Endothelial cell of umbilical vein (primary cell): ENCODE results near the gene KRT6C.

Experiments
- CTCF ChIP-seq, 2 donors: IDR thresholded peaks; 1 replicate in 1 of 2; 2 replicates in 1 of 2; pipeline ENCODE4 v1.5.1; 2011; ENCODE audit warnings: low read length in 2 of 2, mild to moderate bottlenecking in 2 of 2, moderate library complexity in 2 of 2, control low read depth in 1 of 2, inconsistent platforms in 1 of 2, low read depth in 1 of 2; ENCODE audit not compliant: insufficient read depth in 1 of 2; ENCODE audit errors: extremely low read depth in 1 of 2
- JUN ChIP-seq: IDR thresholded peaks from 2 replicates; pipeline ENCODE4 v1.6.1; 2011; ENCODE audit warnings: borderline replicate concordance, low read depth; ENCODE audit not compliant: insufficient read length, insufficient read depth

GRCh38 chr12:52519826-52520662 is 46.4 kb upstream of the KRT6C start, which contains the start of gene KRT5:
- TF ChIP-seq CTCF (IDR thresholded peaks at IDR 0.05; ENCODE audit: extremely low read depth in 1 of 2, insufficient read depth in 1 of 2, low read depth in 1 of 2, low read length in 2 of 2) (no peak), JUN (no peak)
